SJCRH30 (cell line): ENCODE measurements around the gene UBALD1. TPM values are rescaled to one million over a fixed set of nuclear protein-coding genes. Genes with fewer than 3 reads are reported as not detected.

Experiments used
- DNase-seq, 2 experiments: peaks; one replicate each; pipeline ENCODE4 v3.0.0-alpha.2; 2015 to 2020
- H3K27ac ChIP-seq: fragments of 250-450 bp; sonication (Bioruptor Pico); 2 replicates; pipeline ENCODE4 v1.5.1; 2020; ENCODE audit warnings: mild to moderate bottlenecking, moderate library complexity
- H3K27me3 ChIP-seq: fragments of 250-450 bp; sonication (Bioruptor Pico); 2 replicates; pipeline ENCODE4 v1.5.1; 2020; ENCODE audit warnings: mild to moderate bottlenecking, moderate library complexity
- H3K36me3 ChIP-seq: fragments of 250-450 bp; sonication (Bioruptor Pico); 2 replicates; pipeline ENCODE4 v1.5.1; 2020; ENCODE audit warnings: mild to moderate bottlenecking, moderate library complexity
- H3K4me1 ChIP-seq: fragments of 250-450 bp; sonication (Bioruptor Pico); 2 replicates; pipeline ENCODE4 v1.5.1; 2020; ENCODE audit warnings: mild to moderate bottlenecking, moderate library complexity
- H3K4me3 ChIP-seq: fragments of 250-450 bp; sonication (Bioruptor Pico); 2 replicates; pipeline ENCODE4 v1.5.1; 2020; ENCODE audit warnings: mild to moderate bottlenecking, moderate library complexity
- H3K9me3 ChIP-seq: fragments of 250-450 bp; sonication (Bioruptor Pico); replicated peaks from 2 replicates; pipeline ENCODE4 v1.5.1; 2020; ENCODE audit warnings: mild to moderate bottlenecking, moderate library complexity
- total RNA-seq: library from RNA; depleted of rRNA; stranded (reverse); fragments of >200 nt; shearing (Covaris generic); gene quantifications from 2 replicates; pipeline ENCODE4 v1.2.3, GENCODE V29; 2014

Gene UBALD1
- total RNA-seq, 1 experiment from 2014 or later, result 8.7 TPM

DNA sequence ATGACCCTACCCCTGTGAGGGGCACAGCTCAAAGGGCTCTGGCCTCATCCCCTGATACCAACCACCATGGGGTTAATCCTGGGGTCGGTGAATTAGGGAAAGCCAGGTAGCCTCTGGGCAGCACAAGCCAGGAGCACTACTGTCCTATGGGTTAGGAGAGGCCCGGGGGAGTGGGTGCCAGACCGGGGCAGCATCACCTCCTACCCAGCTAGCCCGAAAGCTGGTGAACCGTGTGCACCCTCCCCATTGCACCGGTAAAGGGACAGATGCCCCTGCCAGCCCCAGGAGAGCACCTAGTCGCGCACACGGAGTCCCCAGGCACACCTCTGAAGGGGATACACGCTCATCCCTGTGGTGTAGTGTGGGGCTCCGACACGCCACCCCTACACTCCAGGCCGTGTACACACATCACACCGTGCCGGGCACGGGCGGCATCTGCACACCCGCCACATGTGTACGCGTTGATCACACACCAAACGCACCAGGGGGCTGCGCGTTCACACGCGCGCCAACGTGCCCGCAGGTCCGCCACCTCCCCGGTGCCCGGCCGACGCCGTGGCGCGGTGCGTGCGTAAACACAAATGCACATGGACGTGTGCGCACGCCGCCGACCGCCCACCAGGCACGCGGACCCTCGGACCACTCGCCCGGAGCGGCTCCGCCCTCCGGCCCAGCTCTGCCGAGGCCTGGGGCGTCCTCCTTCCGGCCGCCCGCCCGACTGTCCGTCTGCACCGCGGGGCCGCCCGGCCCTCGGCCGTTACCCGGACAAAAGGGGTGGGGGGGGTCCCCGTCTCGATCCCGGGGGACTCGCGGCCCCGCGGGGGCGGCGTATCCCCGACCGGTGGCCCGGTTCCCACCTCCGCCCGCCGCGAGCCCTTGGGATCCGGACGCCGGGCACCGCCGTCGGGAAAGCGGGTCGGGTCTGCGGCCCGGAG, 785 bp downstream of the UBALD1 start:
- DNase-seq, result peak; percentile 47 to 50
- Histone ChIP-seq H3K9me3 (no peaks in the 10 kb centered on the region), H3K27me3 (no peaks in the 10 kb centered on the region), H3K4me1 (no peaks in the 10 kb centered on the region; the same call in 1 of the 2 replicates), H3K4me3 (peak overlapping the region; percentile 75), H3K36me3 (no peaks in the 10 kb centered on the region), H3K27ac (no peak overlapping the region; the same call in 1 of the 2 replicates)

- no peaks in the 10 kb centered on the region; the same call in 1 of the 2 replicates for H3K4me1 ChIP-seq
Measured at GRCh38 chr16:4612977-4613635, 1.6 kb downstream of the UBALD1 start.

DNA sequence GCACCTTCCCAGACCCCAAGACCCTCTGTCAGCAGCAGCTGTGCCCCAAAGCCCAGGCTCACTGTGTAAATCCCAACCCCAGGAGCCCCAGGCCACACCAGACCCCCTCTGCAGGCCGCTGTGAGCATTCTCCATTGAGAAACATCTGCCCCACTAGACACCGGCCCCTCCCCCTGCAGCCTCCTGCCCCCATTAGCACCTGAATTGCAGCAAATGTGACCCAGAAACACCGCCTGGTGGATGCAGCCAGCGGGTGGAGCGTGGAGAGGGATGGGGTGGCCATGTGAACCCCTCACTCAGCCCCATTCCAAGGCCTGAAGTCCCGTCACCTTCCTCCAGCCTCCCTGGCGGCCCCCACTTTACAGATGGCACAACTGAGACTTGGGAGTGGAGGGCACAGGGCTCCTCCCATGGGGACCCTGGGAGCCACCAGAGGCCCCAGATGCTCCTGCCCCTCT, 2.2 kb downstream of the UBALD1 start:
- Histone ChIP-seq H3K4me1 (no peaks in the 10 kb centered on the region; the same call in 1 of the 2 replicates), H3K27me3 (no peaks in the 10 kb centered on the region), H3K36me3 (no peaks in the 10 kb centered on the region), H3K4me3 (no peak overlapping the region), H3K27ac (no peak overlapping the region), H3K9me3 (no peaks in the 10 kb centered on the region)
- no peak for DNase-seq

More at GRCh38 chr16:4612977-4613635, 1.6 kb downstream of the UBALD1 start:
- Histone ChIP-seq H3K27ac (no peak overlapping the region), H3K9me3 (no peaks in the 10 kb centered on the region), H3K27me3 (no peaks in the 10 kb centered on the region), H3K36me3 (no peaks in the 10 kb centered on the region), H3K4me3 (peak overlapping the region; percentile 75)
- DNase-seq, result no peak

DNA sequence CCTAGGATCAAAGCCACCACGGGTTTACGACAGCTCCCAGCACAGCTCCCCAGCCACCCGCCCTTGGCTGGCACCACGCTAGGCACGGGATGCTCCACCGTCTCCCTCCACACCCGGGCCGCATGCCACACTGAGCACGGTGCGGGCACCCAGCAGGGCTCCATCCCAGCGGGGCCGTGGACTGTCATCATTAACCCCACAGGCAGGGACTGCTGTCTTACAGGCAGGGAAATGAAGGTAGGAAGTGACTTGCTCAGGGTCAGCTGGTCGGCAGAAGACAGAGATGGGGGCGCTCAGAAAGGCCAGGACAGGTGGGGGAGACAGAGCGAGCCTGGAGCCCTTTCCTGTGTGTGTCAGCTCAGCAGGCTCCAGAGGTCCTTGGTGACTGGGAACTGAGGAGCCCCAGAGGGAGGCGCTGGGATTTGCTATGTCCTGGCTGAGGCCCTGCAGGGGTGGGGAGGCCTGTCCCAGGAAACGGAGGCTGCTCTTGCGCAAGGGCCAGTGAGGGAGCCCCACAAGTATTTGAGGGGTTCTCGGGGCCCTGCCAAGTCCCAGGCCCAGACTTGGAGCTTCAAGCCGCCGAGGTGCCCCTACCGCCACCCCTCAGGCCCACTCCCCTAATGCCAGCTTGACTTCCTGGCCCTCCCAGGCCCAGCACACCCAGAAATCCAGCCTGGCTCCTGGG, 3.2 kb downstream of the UBALD1 start:
- DNase-seq, result no peak
- H3K36me3 ChIP-seq, result no peaks in the 10 kb centered on the region
- no peak overlapping the region for H3K4me3 ChIP-seq
- H3K27me3 ChIP-seq, result no peaks in the 10 kb centered on the region
- no peak overlapping the region for H3K27ac ChIP-seq
- no peaks in the 10 kb centered on the region for H3K9me3 ChIP-seq
- H3K4me1 ChIP-seq, result no peaks in the 10 kb centered on the region; the same call in 1 of the 2 replicates

GRCh38 chr16:4610011-4611005, 4.4 kb downstream of the UBALD1 start:
- Histone ChIP-seq H3K27ac (no peak overlapping the region), H3K9me3 (no peaks in the 10 kb centered on the region), H3K27me3 (no peaks in the 10 kb centered on the region), H3K4me3 (no peak overlapping the region), H3K4me1 (no peaks in the 10 kb centered on the region; the same call in 1 of the 2 replicates), H3K36me3 (no peaks in the 10 kb centered on the region)
- no peak for DNase-seq

- no peaks in the 10 kb centered on the region for H3K9me3 ChIP-seq
- no peaks in the 10 kb centered on the region for H3K36me3 ChIP-seq
- DNase-seq, result no peak
- H3K27me3 ChIP-seq, result no peaks in the 10 kb centered on the region
- H3K4me3 ChIP-seq, result no peak overlapping the region
- H3K4me1 ChIP-seq, result no peaks in the 10 kb centered on the region
- no peak overlapping the region for H3K27ac ChIP-seq
Measured at GRCh38 chr16:4609200-4610010, 5.3 kb downstream of the UBALD1 start.

GRCh38 chr16:4608704-4608980, 6.0 kb downstream of the UBALD1 start:
- Histone ChIP-seq H3K27me3 (no peaks in the 10 kb centered on the region), H3K36me3 (no peaks in the 10 kb centered on the region), H3K4me1 (no peaks in the 10 kb centered on the region), H3K9me3 (no peaks in the 10 kb centered on the region), H3K4me3 (no peak overlapping the region), H3K27ac (no peak overlapping the region)
- no peak for DNase-seq

- no peaks in the 10 kb centered on the region for H3K9me3 ChIP-seq
Measured at GRCh38 chr16:4607841-4608703, 6.6 kb downstream of the UBALD1 start.

GRCh38 chr16:4606354-4606753, 8.3 kb downstream of the UBALD1 start:
- DNase-seq, result no peak
- Histone ChIP-seq H3K4me3 (no peak overlapping the region), H3K27me3 (0 out of 2 replicates have a peak, but pooled peaks cover 5% of the 10 kb centered on the region), H3K9me3 (no peaks in the 10 kb centered on the region), H3K27ac (no peak overlapping the region), H3K4me1 (no peaks in the 10 kb centered on the region), H3K36me3 (no peaks in the 10 kb centered on the region)

More at GRCh38 chr16:4607841-4608703, 6.6 kb downstream of the UBALD1 start:
- Histone ChIP-seq H3K27me3 (no peaks in the 10 kb centered on the region), H3K4me1 (no peaks in the 10 kb centered on the region), H3K36me3 (no peaks in the 10 kb centered on the region), H3K4me3 (no peak overlapping the region), H3K27ac (no peak overlapping the region)
- DNase-seq, result no peak

GRCh38 chr16:4604401-4604800, 10.3 kb downstream of the UBALD1 start:
- Histone ChIP-seq H3K27me3 (0 out of 2 replicates have a peak, but pooled peaks cover 5% of the 10 kb centered on the region), H3K36me3 (no peaks in the 10 kb centered on the region), H3K27ac (no peak overlapping the region), H3K4me3 (no peak overlapping the region), H3K4me1 (no peaks in the 10 kb centered on the region), H3K9me3 (no peaks in the 10 kb centered on the region)
- no peak for DNase-seq

GRCh38 chr16:4603624-4604170, 11.0 kb downstream of the UBALD1 start:
- Histone ChIP-seq H3K36me3 (no peaks in the 10 kb centered on the region), H3K27me3 (0 out of 2 replicates have a peak, but pooled peaks cover 5% of the 10 kb centered on the region), H3K4me1 (no peaks in the 10 kb centered on the region), H3K4me3 (no peak overlapping the region), H3K9me3 (no peaks in the 10 kb centered on the region), H3K27ac (no peak overlapping the region)
- DNase-seq, result no peak

- no peaks in the 10 kb centered on the region for H3K9me3 ChIP-seq
- H3K27ac ChIP-seq, result no peak overlapping the region
- no peak for DNase-seq
- 0 out of 2 replicates have a peak, but pooled peaks cover 5% of the 10 kb centered on the region for H3K27me3 ChIP-seq
- H3K4me3 ChIP-seq, result no peak overlapping the region
- H3K36me3 ChIP-seq, result no peaks in the 10 kb centered on the region
- H3K4me1 ChIP-seq, result no peaks in the 10 kb centered on the region
Measured at GRCh38 chr16:4602331-4602730, 12.4 kb downstream of the UBALD1 start.
